HepG2 (cell line): Measurements from ENCODE around the gene MYADML2. TPM values are rescaled to one million over a fixed set of nuclear protein-coding genes. Genes with fewer than 3 reads are reported as not detected.

Source experiments
- ATAC-seq: fragments of 200-7000 bp; cut with Tn5 transposase; 3 replicates; pipeline ENCODE4 v1.9.1; 2020; ENCODE audit warnings: mild to moderate bottlenecking, moderate library complexity
- BruUV-seq: library from RNA; stranded (reverse); fragments of 400-500 nt; replicated peaks from 2 replicates; lab custom pipeline; 2021; lab: Mats Ljungman, UMichigan
- CTCF ChIA-PET: fragments of 300-600 bp; formaldehyde crosslinking; extraction: SDS; loops from one replicate; lab custom pipeline; 2021; ENCODE audit warnings: low total read pairs, inconsistent platforms, low intra/inter-chr PET ratio; lab: Yijun Ruan, JAX
- POLR2A ChIA-PET: fragments of 350-600 bp; sonication (Branson Sonifier 250); formaldehyde crosslinking; loops from one replicate; lab custom pipeline; 2020; ENCODE audit warnings: antibody characterized with exemption, inconsistent platforms; lab: Yijun Ruan, JAX
- DNase-seq: peaks from one replicate; pipeline ENCODE4 v3.0.0-alpha.2; 2015; ENCODE audit warnings: low spot score
- FAIRE-seq: peaks from 3 replicates; lab custom pipeline; 2011; peaks lifted over from hg19 to GRCh38; lab: Jason Lieb, UNC
- H2AFZ ChIP-seq: one replicate; pipeline ENCODE4 v1.6.1; 2011; ENCODE audit warnings: low read length, inconsistent platforms
- H3K27ac ChIP-seq: fragments of 300-600 bp; 3 replicates; pipeline ENCODE4 v1.8.0; 2011; ENCODE audit warnings: mixed run types, mild to moderate bottlenecking, mixed read lengths, low read length, inconsistent platforms; ENCODE audit not compliant: insufficient read depth; ENCODE audit errors: extremely low read length
- H3K27me3 ChIP-seq, 2 experiments: fragments of 200-600 bp in 1 of 2; 2 replicates in 1 of 2; 3 replicates in 1 of 2; pipeline versions ENCODE4 v1.6.0 to v1.8.0; 2011; ENCODE audit warnings: low read length in 2 of 2, mild to moderate bottlenecking in 2 of 2, moderate library complexity in 2 of 2, inconsistent platforms in 1 of 2; ENCODE audit not compliant: insufficient read depth in 2 of 2, control insufficient read depth in 1 of 2
- H3K36me3 ChIP-seq, 2 experiments: fragments of 200-600 bp in 1 of 2; replicated peaks in 1 of 2; 2 replicates in 1 of 2; 3 replicates in 1 of 2; pipeline versions ENCODE4 v1.5.1 to v1.8.0; 2011; ENCODE audit warnings: low read length in 2 of 2, inconsistent platforms in 1 of 2; ENCODE audit not compliant: insufficient read depth in 2 of 2, control insufficient read depth in 1 of 2
- H3K4me1 ChIP-seq: 2 replicates; pipeline ENCODE4 v1.5.1; 2012; ENCODE audit warnings: low read length, inconsistent platforms; ENCODE audit not compliant: insufficient read depth
- H3K4me2 ChIP-seq: 2 replicates; pipeline ENCODE4 v1.6.0; 2011; ENCODE audit warnings: low read depth, low read length, inconsistent platforms
- H3K4me3 ChIP-seq, 3 experiments: fragments of 200-600 bp in 1 of 3; sonication (generic), shearing (Covaris generic) in 1 of 3; replicated peaks in 1 of 3; 2 replicates each; pipeline ENCODE4 v1.5.1; 2011 to 2016; ENCODE audit warnings: low read length in 3 of 3, inconsistent platforms in 2 of 3, low read depth in 2 of 3, mild to moderate bottlenecking in 2 of 3, control low read depth in 1 of 3, mixed read lengths in 1 of 3; ENCODE audit not compliant: insufficient read depth in 1 of 3
- H3K79me2 ChIP-seq: one replicate; pipeline ENCODE4 v1.6.1; 2011; ENCODE audit warnings: low read length, inconsistent platforms; ENCODE audit not compliant: insufficient read depth
- H3K9ac ChIP-seq: 2 replicates; pipeline ENCODE4 v1.6.0; 2011; ENCODE audit warnings: mild to moderate bottlenecking, low read depth, low read length, inconsistent platforms; ENCODE audit not compliant: insufficient read depth
- H3K9me3 ChIP-seq: 2 replicates; pipeline ENCODE4 v1.5.1; 2012; ENCODE audit warnings: mild to moderate bottlenecking, low read length
- H4K20me1 ChIP-seq: 2 replicates; pipeline ENCODE4 v1.6.0; 2011; ENCODE audit warnings: inconsistent platforms, mild to moderate bottlenecking, low read length, moderate library complexity; ENCODE audit not compliant: insufficient read depth
- ATF7 ChIP-seq, 2 experiments: fragments of 450-650 bp in 1 of 2; sonication (generic) in 1 of 2; formaldehyde crosslinking in 1 of 2; IDR thresholded peaks; 2 replicates each; pipeline versions ENCODE4 v1.4.0 to v1.6.1; 2016 to 2020; ENCODE audit warnings: antibody characterized with exemption in 1 of 2, mild to moderate bottlenecking in 1 of 2, missing genetic modification reagents in 1 of 2
- BHLHE40 ChIP-seq: IDR thresholded peaks from 2 replicates; pipeline ENCODE4 v1.6.1; 2011; ENCODE audit warnings: low read length, improper control_type of control experiment
- HNF4G ChIP-seq, 2 experiments: sonication (generic) in 1 of 2; formaldehyde crosslinking in 1 of 2; IDR thresholded peaks; 2 replicates each; pipeline versions ENCODE4 v1.4.0 to v1.6.1; 2011 to 2020; ENCODE audit warnings: borderline replicate concordance in 2 of 2, low read depth in 2 of 2, mild to moderate bottlenecking in 2 of 2, low read length in 1 of 2, missing genetic modification reagents in 1 of 2, moderate library complexity in 1 of 2
- HNRNPK ChIP-seq: fragments of 200-400 bp; formaldehyde crosslinking; IDR thresholded peaks from 2 replicates; pipeline ENCODE4 v1.6.1; 2018; ENCODE audit warnings: low read length, low read depth, moderate library complexity, mild to moderate bottlenecking; ENCODE audit not compliant: poor library complexity, severe bottlenecking
- MBD4 ChIP-seq: IDR thresholded peaks from 2 replicates; pipeline ENCODE4 v1.6.1; 2012; ENCODE audit warnings: low read length, inconsistent platforms, borderline replicate concordance
- MIER2 ChIP-seq: IDR thresholded peaks from 2 replicates; pipeline ENCODE4 v1.6.1; 2016; ENCODE audit warnings: missing biosample characterization, missing genetic modification reagents
- NFE2 ChIP-seq: sonication (generic); formaldehyde crosslinking; IDR thresholded peaks from 2 replicates; pipeline ENCODE4 v1.4.0; 2020; ENCODE audit warnings: missing genetic modification reagents
- NR1H2 ChIP-seq: sonication (generic); formaldehyde crosslinking; IDR thresholded peaks from 2 replicates; pipeline ENCODE4 v1.8.1; 2022; ENCODE audit warnings: low read depth, missing genetic modification reagents, borderline replicate concordance
- RBFOX2 ChIP-seq: fragments of 200-400 bp; formaldehyde crosslinking; IDR thresholded peaks from 2 replicates; pipeline ENCODE4 v1.6.1; 2017; ENCODE audit warnings: low read depth, mild to moderate bottlenecking, low read length
- ZBTB37 ChIP-seq: sonication (generic); formaldehyde crosslinking; IDR thresholded peaks from 2 replicates; pipeline ENCODE4 v1.4.0; 2020; ENCODE audit warnings: mild to moderate bottlenecking, missing genetic modification reagents
- ZNF7 ChIP-seq: IDR thresholded peaks from 2 replicates; pipeline ENCODE4 v1.6.1; 2016; ENCODE audit warnings: missing biosample characterization, missing genetic modification reagents
- ZNF768 ChIP-seq: sonication (generic); formaldehyde crosslinking; IDR thresholded peaks from 2 replicates; pipeline ENCODE4 v1.4.0; 2020; ENCODE audit warnings: missing genetic modification reagents
- ZNF782 ChIP-seq: sonication (generic); formaldehyde crosslinking; IDR thresholded peaks from 2 replicates; pipeline ENCODE4 v1.4.0; 2020; ENCODE audit warnings: missing genetic modification reagents, mild to moderate bottlenecking, borderline replicate concordance
- WGBS: methylation state at CpG from one replicate; pipeline ENCODE4 v1.1.6; 2017; ENCODE audit warnings: low lambda C conversion rate; 5-methylcytosine and 5-hydroxymethylcytosine counted together
- in situ Hi-C: cut with HindIII; loops from 2 replicates; pipeline ENCODE4 v1.10.0; 2017; ENCODE audit warnings: low pct_unique_long_range_greater_than_20kb; ENCODE audit not compliant: extremely low pct_ligation_motif_present
- intact Hi-C: fragments of 100-400 bp; cut with micrococcal nuclease; formaldehyde crosslinking; loops from one replicate; pipeline ENCODE4 v1.10.0; 2022; ENCODE audit not compliant: unreplicated experiment
- polyA plus RNA-seq, 8 experiments: library from polyadenylated mRNA; depleted of rRNA in 3 of 8; stranded (reverse) in 7 of 8; unstranded in 1 of 8; fragments of >200 nt; fragmentation: Illumina TruSeq in 4 of 8; extraction: Trizol in 4 of 8; gene quantifications; 2 replicates each; pipeline versions ENCODE4 v1.2.1 to v1.2.3, GENCODE V29; 2011 to 2016; ENCODE audit warnings: low read depth in 4 of 8, missing spikeins in 1 of 8, mixed read lengths in 1 of 8; ENCODE audit not compliant: insufficient read depth in 1 of 8
- total RNA-seq, 5 experiments: library from RNA; depleted of rRNA; stranded (reverse); fragments of >200 nt; fragmentation: Illumina TruSeq; extraction: Trizol; gene quantifications; 2 replicates each; pipeline ENCODE4 v1.2.3, GENCODE V29; 2016; ENCODE audit warnings: low read depth in 1 of 5
- TF ChIP-seq, protein P1 (sequence below): sonication (generic); formaldehyde crosslinking; IDR thresholded peaks from 2 replicates; pipeline ENCODE4 v1.4.0; 2020; ENCODE audit warnings: mild to moderate bottlenecking, missing genetic modification reagents, borderline replicate concordance
- TF ChIP-seq, protein P2 (sequence below): sonication (generic); formaldehyde crosslinking; IDR thresholded peaks from 2 replicates; pipeline ENCODE4 v1.5.1; 2020; ENCODE audit warnings: missing genetic modification reagents, mild to moderate bottlenecking, borderline replicate concordance

Gene MYADML2
- total and polyA plus RNA-seq, 2 of the 13 experiments (the other 11 are each of a cell fraction or from before 2014, with no cell fraction given), result not detected

GRCh38 chr17:81996232-81996756 lies 49.3 kb upstream of the MYADML2 start:
- H3K9me3 ChIP-seq, result no peaks in the 10 kb centered on the region
- ChIA-PET POLR2A (interaction anchor here (0.6 to 16.1 kb wide), 18 partner anchors 7 to 269 kb away, joined by 3 to 470 read pairs (median 11); partner anchors contain the start of genes ASPSCR1, CENPX, DCXR and LRRC45), CTCF (interaction anchor here (1.0 to 5.6 kb wide), 3 partner anchors 24 to 37 kb away, joined by 4 to 73 read pairs (median 6); partner anchors contain the start of gene NOTUM)
- WGBS, result 53% methylated on average over 17 of the region's 28 CpGs
- in situ Hi-C loops, result loop anchor here (5.0 kb wide), 1 partner anchor 39 kb away; no protein-coding TSS in a partner anchor
- peak overlapping the region; percentile 99 for H3K4me2 ChIP-seq
- no peaks in the 10 kb centered on the region for H3K36me3 ChIP-seq
- TSS peak; percentile 26 for BruUV-seq
- H3K27me3 ChIP-seq, result no peaks in the 10 kb centered on the region
- H3K9ac ChIP-seq, result peak overlapping the region; percentile 96
- intact Hi-C loops, result no loop called here
- H3K4me1 ChIP-seq, result peaks cover 99% of the 10 kb centered on the region
- H3K79me2 ChIP-seq, result peaks cover 57% of the 10 kb centered on the region
- ATAC-seq (no peak), FAIRE-seq (no peak), DNase-seq (no peak)
- H2AFZ ChIP-seq, result no peak overlapping the region
- H3K27ac ChIP-seq, result peak overlapping the region; percentile 97
- no peaks in the 10 kb centered on the region for H4K20me1 ChIP-seq
- peak overlapping the region; percentile 38 to 80 (median 55) for H3K4me3 ChIP-seq
- TF ChIP-seq BHLHE40 (no peak), MBD4 (no peak), ZNF768 (no peak), ZBTB37 (CRISPR knock-in tag) (peak; percentile 49; the same call in 1 of the 2 replicates), RBFOX2 (peak; percentile 43; the same call in 1 of the 2 replicates), NR1H2 (CRISPR knock-in tag) (no peak), ZNF782 (CRISPR knock-in tag) (0 out of 2 replicates have a peak, but pooled peaks have one; percentile 3), HNRNPK (no peak), NFE2 (no peak), MIER2 (CRISPR knock-in tag) (no peak), ATF7 (IDR thresholded peaks at IDR 0.05) (no peak), ATF7 (CRISPR knock-in tag; IDR thresholded peaks at IDR 0.05) (no peak), ZNF7 (no peak), HNF4G (IDR thresholded peaks at IDR 0.05; ENCODE audit: borderline replicate concordance, low read depth, low read length) (no peak), HNF4G (CRISPR knock-in tag; IDR thresholded peaks at IDR 0.05; ENCODE audit: borderline replicate concordance, low read depth) (no peak)
- TF ChIP-seq, protein P1, sequence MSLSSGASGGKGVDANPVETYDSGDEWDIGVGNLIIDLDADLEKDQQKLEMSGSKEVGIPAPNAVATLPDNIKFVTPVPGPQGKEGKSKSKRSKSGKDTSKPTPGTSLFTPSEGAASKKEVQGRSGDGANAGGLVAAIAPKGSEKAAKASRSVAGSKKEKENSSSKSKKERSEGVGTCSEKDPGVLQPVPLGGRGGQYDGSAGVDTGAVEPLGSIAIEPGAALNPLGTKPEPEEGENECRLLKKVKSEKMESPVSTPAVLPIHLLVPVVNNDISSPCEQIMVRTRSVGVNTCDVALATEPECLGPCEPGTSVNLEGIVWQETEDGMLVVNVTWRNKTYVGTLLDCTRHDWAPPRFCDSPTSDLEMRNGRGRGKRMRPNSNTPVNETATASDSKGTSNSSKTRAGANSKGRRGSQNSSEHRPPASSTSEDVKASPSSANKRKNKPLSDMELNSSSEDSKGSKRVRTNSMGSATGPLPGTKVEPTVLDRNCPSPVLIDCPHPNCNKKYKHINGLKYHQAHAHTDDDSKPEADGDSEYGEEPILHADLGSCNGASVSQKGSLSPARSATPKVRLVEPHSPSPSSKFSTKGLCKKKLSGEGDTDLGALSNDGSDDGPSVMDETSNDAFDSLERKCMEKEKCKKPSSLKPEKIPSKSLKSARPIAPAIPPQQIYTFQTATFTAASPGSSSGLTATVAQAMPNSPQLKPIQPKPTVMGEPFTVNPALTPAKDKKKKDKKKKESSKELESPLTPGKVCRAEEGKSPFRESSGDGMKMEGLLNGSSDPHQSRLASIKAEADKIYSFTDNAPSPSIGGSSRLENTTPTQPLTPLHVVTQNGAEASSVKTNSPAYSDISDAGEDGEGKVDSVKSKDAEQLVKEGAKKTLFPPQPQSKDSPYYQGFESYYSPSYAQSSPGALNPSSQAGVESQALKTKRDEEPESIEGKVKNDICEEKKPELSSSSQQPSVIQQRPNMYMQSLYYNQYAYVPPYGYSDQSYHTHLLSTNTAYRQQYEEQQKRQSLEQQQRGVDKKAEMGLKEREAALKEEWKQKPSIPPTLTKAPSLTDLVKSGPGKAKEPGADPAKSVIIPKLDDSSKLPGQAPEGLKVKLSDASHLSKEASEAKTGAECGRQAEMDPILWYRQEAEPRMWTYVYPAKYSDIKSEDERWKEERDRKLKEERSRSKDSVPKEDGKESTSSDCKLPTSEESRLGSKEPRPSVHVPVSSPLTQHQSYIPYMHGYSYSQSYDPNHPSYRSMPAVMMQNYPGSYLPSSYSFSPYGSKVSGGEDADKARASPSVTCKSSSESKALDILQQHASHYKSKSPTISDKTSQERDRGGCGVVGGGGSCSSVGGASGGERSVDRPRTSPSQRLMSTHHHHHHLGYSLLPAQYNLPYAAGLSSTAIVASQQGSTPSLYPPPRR (CRISPR knock-in tag), result no peak
- TF ChIP-seq, protein P2, sequence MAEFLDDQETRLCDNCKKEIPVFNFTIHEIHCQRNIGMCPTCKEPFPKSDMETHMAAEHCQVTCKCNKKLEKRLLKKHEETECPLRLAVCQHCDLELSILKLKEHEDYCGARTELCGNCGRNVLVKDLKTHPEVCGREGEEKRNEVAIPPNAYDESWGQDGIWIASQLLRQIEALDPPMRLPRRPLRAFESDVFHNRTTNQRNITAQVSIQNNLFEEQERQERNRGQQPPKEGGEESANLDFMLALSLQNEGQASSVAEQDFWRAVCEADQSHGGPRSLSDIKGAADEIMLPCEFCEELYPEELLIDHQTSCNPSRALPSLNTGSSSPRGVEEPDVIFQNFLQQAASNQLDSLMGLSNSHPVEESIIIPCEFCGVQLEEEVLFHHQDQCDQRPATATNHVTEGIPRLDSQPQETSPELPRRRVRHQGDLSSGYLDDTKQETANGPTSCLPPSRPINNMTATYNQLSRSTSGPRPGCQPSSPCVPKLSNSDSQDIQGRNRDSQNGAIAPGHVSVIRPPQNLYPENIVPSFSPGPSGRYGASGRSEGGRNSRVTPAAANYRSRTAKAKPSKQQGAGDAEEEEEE (CRISPR knock-in tag), result no peak
